Measurements from ENCODE around the gene NCKAP5.

NCKAP5 gene

GRCh38 chr2:133598769-133599168 is 30.5 kb upstream of the NCKAP5 start:
- no peaks in the 10 kb centered on the region for H3K27me3 ChIP-seq (ENCODE audit: control insufficient read depth in 3 of 3, insufficient read depth in 3 of 3, low read depth in 1 of 3, low read length in 3 of 3)
- peaks cover 0 to 21% of the 10 kb centered on the region in 2 donors for H3K9me3 ChIP-seq (replicated peaks in 1 of 2; ENCODE audit: control insufficient read depth in 2 of 2, insufficient read depth in 1 of 2, low read depth in 1 of 2, low read length in 2 of 2)
- H4K91ac ChIP-seq (ENCODE audit: low read depth, low read length, poor library complexity) = no peak overlapping the region
- no peak overlapping the region for H2BK5ac ChIP-seq (ENCODE audit: low read length)
- DNase-seq (ENCODE audit: low spot score) = no peak
- H2BK12ac ChIP-seq (ENCODE audit: low read length) = no peak overlapping the region
- no peak overlapping the region for H3K18ac ChIP-seq (ENCODE audit: low read length)
- no peak overlapping the region for H4K8ac ChIP-seq (ENCODE audit: low read depth, low read length)
- no peak overlapping the region for H2AK5ac ChIP-seq (ENCODE audit: low read depth, low read length)
- no peak overlapping the region for H3K4me2 ChIP-seq (ENCODE audit: insufficient read depth, low read length, poor library complexity, severe bottlenecking)
- H3K79me1 ChIP-seq (ENCODE audit: low read depth, low read length) = no peaks in the 10 kb centered on the region
- H3K4ac ChIP-seq (ENCODE audit: low read length) = no peak overlapping the region
- no peak overlapping the region for H3K23ac ChIP-seq (ENCODE audit: low read depth, low read length, poor library complexity)
- no peak overlapping the region for H2AFZ ChIP-seq (ENCODE audit: low read length)
- no peak overlapping the region for H3K4me3 ChIP-seq (ENCODE audit: low read length in 2 of 2)
- no peak overlapping the region for H3K14ac ChIP-seq (ENCODE audit: low read length)
- no peak overlapping the region for H2BK15ac ChIP-seq (ENCODE audit: low read length)
- WGBS, 2 donors (ENCODE audit: extremely low coverage in 2 of 2, insufficient read length in 2 of 2, insufficient replicate concordance in 1 of 2) = no CpG with 5 or more reads among the region's 2 CpGs
- peaks cover 0 to 56% of the 10 kb centered on the region in 2 donors for H3K36me3 ChIP-seq (replicated peaks in 1 of 2; ENCODE audit: control insufficient read depth in 2 of 2, insufficient read depth in 2 of 2, low read length in 2 of 2)
- H3K4me1 ChIP-seq (ENCODE audit: control insufficient read depth in 2 of 2, insufficient read depth in 1 of 2, low read depth in 1 of 2, low read length in 2 of 2) = peaks cover 28 to 41% of the 10 kb centered on the region in 2 donors
- no peak overlapping the region for H3K9ac ChIP-seq (ENCODE audit: low read depth, low read length, poor library complexity)
- H2BK120ac ChIP-seq (ENCODE audit: low read depth, low read length) = no peak overlapping the region
- no peak overlapping the region for H3K27ac ChIP-seq (replicated peaks; ENCODE audit: low read length)

- H4K8ac ChIP-seq (ENCODE audit: low read depth, low read length) = no peak overlapping the region
- no peak overlapping the region for H3K14ac ChIP-seq (ENCODE audit: low read length)
- H3K18ac ChIP-seq (ENCODE audit: low read length) = no peak overlapping the region
- no peaks in the 10 kb centered on the region for H3K27me3 ChIP-seq (ENCODE audit: control insufficient read depth in 3 of 3, insufficient read depth in 3 of 3, low read depth in 1 of 3, low read length in 3 of 3)
- H3K23ac ChIP-seq (ENCODE audit: low read depth, low read length, poor library complexity) = no peak overlapping the region
- no peak overlapping the region for H3K9ac ChIP-seq (ENCODE audit: low read depth, low read length, poor library complexity)
- H3K9me3 ChIP-seq (replicated peaks in 1 of 2; ENCODE audit: control insufficient read depth in 2 of 2, insufficient read depth in 1 of 2, low read depth in 1 of 2, low read length in 2 of 2) = peaks cover 0 to 19% of the 10 kb centered on the region in 2 donors
- H3K27ac ChIP-seq (replicated peaks; ENCODE audit: low read length) = no peak overlapping the region
- H4K91ac ChIP-seq (ENCODE audit: low read depth, low read length, poor library complexity) = no peak overlapping the region
- WGBS, 2 donors (ENCODE audit: extremely low coverage in 2 of 2, insufficient read length in 2 of 2, insufficient replicate concordance in 1 of 2) = no CpG with 5 or more reads among the region's 4 CpGs
- H3K4me1 ChIP-seq (ENCODE audit: control insufficient read depth in 2 of 2, insufficient read depth in 1 of 2, low read depth in 1 of 2, low read length in 2 of 2) = peaks cover 22 to 41% of the 10 kb centered on the region in 2 donors
- no peak for DNase-seq (ENCODE audit: low spot score)
- no peak overlapping the region for H2BK5ac ChIP-seq (ENCODE audit: low read length)
- no peak overlapping the region for H3K4ac ChIP-seq (ENCODE audit: low read length)
- H2AK5ac ChIP-seq (ENCODE audit: low read depth, low read length) = no peak overlapping the region
- H3K4me3 ChIP-seq (ENCODE audit: low read length in 2 of 2) = no peak overlapping the region
- H3K36me3 ChIP-seq (replicated peaks in 1 of 2; ENCODE audit: control insufficient read depth in 2 of 2, insufficient read depth in 2 of 2, low read length in 2 of 2) = peaks cover 0 to 50% of the 10 kb centered on the region in 2 donors
- H2AFZ ChIP-seq (ENCODE audit: low read length) = no peak overlapping the region
- no peak overlapping the region for H2BK15ac ChIP-seq (ENCODE audit: low read length)
- no peak overlapping the region for H2BK12ac ChIP-seq (ENCODE audit: low read length)
- no peak overlapping the region for H2BK120ac ChIP-seq (ENCODE audit: low read depth, low read length)
- H3K4me2 ChIP-seq (ENCODE audit: insufficient read depth, low read length, poor library complexity, severe bottlenecking) = no peak overlapping the region
- no peaks in the 10 kb centered on the region for H3K79me1 ChIP-seq (ENCODE audit: low read depth, low read length)
Measured at GRCh38 chr2:133596701-133597393, 28.6 kb upstream of the NCKAP5 start.

GRCh38 chr2:133591164-133591563 is 22.9 kb upstream of the NCKAP5 start:
- Histone ChIP-seq H3K9me3 (replicated peaks in 1 of 2; ENCODE audit: control insufficient read depth in 2 of 2, insufficient read depth in 1 of 2, low read depth in 1 of 2, low read length in 2 of 2) (peaks cover 0 to 24% of the 10 kb centered on the region in 2 donors), H2BK5ac (ENCODE audit: low read length) (no peak overlapping the region), H3K9ac (ENCODE audit: low read depth, low read length, poor library complexity) (no peak overlapping the region), H3K27ac (replicated peaks; ENCODE audit: low read length) (no peak overlapping the region), H4K91ac (ENCODE audit: low read depth, low read length, poor library complexity) (no peak overlapping the region), H3K27me3 (ENCODE audit: control insufficient read depth in 3 of 3, insufficient read depth in 3 of 3, low read depth in 1 of 3, low read length in 3 of 3) (no peaks in the 10 kb centered on the region), H3K4me3 (ENCODE audit: low read length in 2 of 2) (no peak overlapping the region), H2BK12ac (ENCODE audit: low read length) (no peak overlapping the region), H2AK5ac (ENCODE audit: low read depth, low read length) (no peak overlapping the region), H2BK15ac (ENCODE audit: low read length) (no peak overlapping the region), H4K8ac (ENCODE audit: low read depth, low read length) (no peak overlapping the region), H3K36me3 (replicated peaks in 1 of 2; ENCODE audit: control insufficient read depth in 2 of 2, insufficient read depth in 2 of 2, low read length in 2 of 2) (peaks cover 0 to 44% of the 10 kb centered on the region in 2 donors), H2BK120ac (ENCODE audit: low read depth, low read length) (no peak overlapping the region), H3K4me2 (ENCODE audit: insufficient read depth, low read length, poor library complexity, severe bottlenecking) (no peak overlapping the region), H3K23ac (ENCODE audit: low read depth, low read length, poor library complexity) (no peak overlapping the region), H3K79me1 (ENCODE audit: low read depth, low read length) (no peaks in the 10 kb centered on the region), H2AFZ (ENCODE audit: low read length) (no peak overlapping the region), H3K18ac (ENCODE audit: low read length) (no peak overlapping the region), H3K4ac (ENCODE audit: low read length) (no peak overlapping the region), H3K14ac (ENCODE audit: low read length) (no peak overlapping the region), H3K4me1 (ENCODE audit: control insufficient read depth in 2 of 2, insufficient read depth in 1 of 2, low read depth in 1 of 2, low read length in 2 of 2) (peaks cover 1 to 10% of the 10 kb centered on the region in 2 donors)
- no peak for DNase-seq (ENCODE audit: low spot score)
- no CpG with 5 or more reads among the region's 4 CpGs for WGBS, 2 donors (ENCODE audit: extremely low coverage in 2 of 2, insufficient read length in 2 of 2, insufficient replicate concordance in 1 of 2)

- Histone ChIP-seq H2BK120ac (ENCODE audit: low read depth, low read length) (no peak overlapping the region), H3K27ac (replicated peaks; ENCODE audit: low read length) (no peak overlapping the region), H3K18ac (ENCODE audit: low read length) (no peak overlapping the region), H3K9ac (ENCODE audit: low read depth, low read length, poor library complexity) (no peak overlapping the region), H3K4me1 (ENCODE audit: control insufficient read depth in 2 of 2, insufficient read depth in 1 of 2, low read depth in 1 of 2, low read length in 2 of 2) (peaks cover 1 to 10% of the 10 kb centered on the region in 2 donors), H3K4me2 (ENCODE audit: insufficient read depth, low read length, poor library complexity, severe bottlenecking) (no peak overlapping the region), H3K4me3 (ENCODE audit: low read length in 2 of 2) (no peak overlapping the region), H2BK5ac (ENCODE audit: low read length) (no peak overlapping the region), H3K79me1 (ENCODE audit: low read depth, low read length) (no peaks in the 10 kb centered on the region), H3K36me3 (replicated peaks in 1 of 2; ENCODE audit: control insufficient read depth in 2 of 2, insufficient read depth in 2 of 2, low read length in 2 of 2) (peaks cover 0 to 28% of the 10 kb centered on the region in 2 donors), H3K23ac (ENCODE audit: low read depth, low read length, poor library complexity) (no peak overlapping the region), H2BK15ac (ENCODE audit: low read length) (no peak overlapping the region), H4K91ac (ENCODE audit: low read depth, low read length, poor library complexity) (no peak overlapping the region), H2BK12ac (ENCODE audit: low read length) (no peak overlapping the region), H3K9me3 (replicated peaks in 1 of 2; ENCODE audit: control insufficient read depth in 2 of 2, insufficient read depth in 1 of 2, low read depth in 1 of 2, low read length in 2 of 2) (peaks cover 0 to 14% of the 10 kb centered on the region in 2 donors), H4K8ac (ENCODE audit: low read depth, low read length) (no peak overlapping the region), H2AK5ac (ENCODE audit: low read depth, low read length) (no peak overlapping the region), H3K4ac (ENCODE audit: low read length) (no peak overlapping the region), H3K14ac (ENCODE audit: low read length) (no peak overlapping the region), H2AFZ (ENCODE audit: low read length) (no peak overlapping the region), H3K27me3 (ENCODE audit: control insufficient read depth in 3 of 3, insufficient read depth in 3 of 3, low read depth in 1 of 3, low read length in 3 of 3) (no peaks in the 10 kb centered on the region)
- DNase-seq (ENCODE audit: low spot score) = no peak
- WGBS, 2 donors (ENCODE audit: extremely low coverage in 2 of 2, insufficient read length in 2 of 2, insufficient replicate concordance in 1 of 2) = no CpG with 5 or more reads among the region's 4 CpGs
Measured at GRCh38 chr2:133589456-133589855, 21.2 kb upstream of the NCKAP5 start.
